GM03348 (cell line): ENCODE results near the gene SPATC1L.
"Not testable (repeated sequence)": the region's sequence is repeated elsewhere in the genome, so short reads cannot be mapped to it uniquely, and the experiment has no call there.

Experiments used
- DNase-seq: peaks from one replicate; pipeline ENCODE4 v3.0.0; 2012; ENCODE audit warnings: low spot score

The SPATC1L gene

DNA sequence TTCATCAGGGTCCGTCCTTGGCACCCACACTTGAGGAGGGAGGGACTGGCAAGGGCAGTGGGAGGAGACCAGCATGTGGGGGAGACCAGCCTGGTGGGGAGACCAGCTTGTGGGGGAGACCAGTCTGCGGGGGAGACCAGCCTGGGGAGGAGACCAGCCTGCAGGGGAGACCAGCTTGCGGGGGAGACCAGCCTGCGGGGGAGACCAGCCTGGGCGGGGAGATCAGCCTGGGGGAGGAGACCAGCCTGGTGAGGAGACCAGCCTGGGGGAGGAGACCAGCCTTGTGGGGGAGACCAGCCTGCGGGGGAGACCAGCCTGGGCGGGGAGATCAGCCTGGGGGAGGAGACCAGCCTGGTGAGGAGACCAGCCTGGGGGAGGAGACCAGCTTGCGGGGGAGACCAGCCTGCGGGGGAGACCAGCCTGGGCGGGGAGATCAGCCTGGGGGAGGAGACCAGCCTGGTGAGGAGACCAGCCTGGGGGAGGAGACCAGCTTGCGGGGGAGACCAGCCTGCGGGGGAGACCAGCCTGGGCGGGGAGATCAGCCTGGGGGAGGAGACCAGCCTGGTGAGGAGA, 836 bp downstream of the SPATC1L start:
- peak; percentile 9 for DNase-seq

DNA sequence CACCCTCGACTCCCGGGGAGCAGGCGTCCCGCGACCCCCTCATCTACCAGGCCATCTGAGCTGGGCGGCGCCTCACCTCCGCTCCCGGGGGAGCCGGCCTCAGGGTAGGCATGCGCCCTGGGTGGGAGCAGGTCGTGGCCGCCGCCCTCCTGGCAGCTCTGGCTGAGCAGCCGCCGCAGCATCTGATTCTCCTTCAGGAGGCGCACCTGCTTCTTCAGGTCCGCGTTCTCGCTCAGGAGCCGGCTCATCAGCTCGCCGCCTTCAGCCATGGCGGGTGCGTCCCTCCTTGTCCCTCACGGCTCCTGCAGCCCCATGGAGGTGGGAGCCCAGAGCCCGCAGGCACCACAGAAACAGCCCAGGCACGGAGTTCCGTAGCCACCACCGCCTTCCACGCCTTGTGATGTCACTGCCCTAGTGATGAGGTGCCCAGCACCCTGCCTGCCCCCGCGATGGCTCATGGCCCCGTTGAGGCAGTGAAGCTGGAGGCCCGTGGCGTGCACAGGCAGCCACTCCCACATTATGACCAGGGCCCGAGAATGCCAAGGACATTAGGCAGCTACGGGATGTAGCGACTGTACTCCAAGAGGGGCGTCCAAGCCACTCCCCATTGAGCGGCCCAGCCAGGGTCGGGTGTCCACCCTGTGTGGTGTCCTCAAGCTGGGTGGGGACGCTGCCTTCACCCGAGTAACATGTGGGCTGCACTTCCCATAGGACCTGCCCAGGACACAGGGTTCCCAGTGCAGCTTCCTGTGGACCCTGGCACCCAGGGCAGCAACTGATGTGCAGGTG, 1.5 kb downstream of the SPATC1L start:
- DNase-seq, result no peak

DNA sequence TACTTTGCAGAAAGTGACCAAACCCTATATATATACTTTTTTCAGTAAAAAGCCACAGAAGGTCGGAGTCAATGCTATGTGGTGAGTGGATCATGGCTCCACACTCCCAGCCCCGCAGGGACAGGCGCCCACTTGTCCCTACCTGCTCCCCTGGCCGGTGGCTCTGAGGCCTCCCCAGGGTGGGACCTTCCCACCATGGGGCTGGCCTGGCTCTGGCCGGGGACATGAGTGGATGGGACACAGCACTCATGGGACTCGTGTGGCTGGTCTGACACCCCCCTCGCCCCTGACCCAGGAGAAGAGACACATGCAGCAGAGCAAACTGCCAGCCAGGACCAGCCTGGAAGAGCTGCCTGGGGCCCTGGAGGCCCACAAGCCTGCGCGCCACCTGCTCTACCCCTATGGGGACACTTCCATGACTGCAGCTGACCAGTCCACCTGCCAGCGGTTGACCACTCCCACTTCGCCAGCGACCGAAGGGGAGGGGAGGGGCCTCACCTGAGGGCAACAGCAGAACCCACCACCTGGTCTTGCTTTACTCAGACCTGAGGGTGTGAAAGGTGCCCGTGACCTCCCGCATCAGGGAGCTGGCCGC, 2.2 kb downstream of the SPATC1L start:
- DNase-seq, result no peak

DNA sequence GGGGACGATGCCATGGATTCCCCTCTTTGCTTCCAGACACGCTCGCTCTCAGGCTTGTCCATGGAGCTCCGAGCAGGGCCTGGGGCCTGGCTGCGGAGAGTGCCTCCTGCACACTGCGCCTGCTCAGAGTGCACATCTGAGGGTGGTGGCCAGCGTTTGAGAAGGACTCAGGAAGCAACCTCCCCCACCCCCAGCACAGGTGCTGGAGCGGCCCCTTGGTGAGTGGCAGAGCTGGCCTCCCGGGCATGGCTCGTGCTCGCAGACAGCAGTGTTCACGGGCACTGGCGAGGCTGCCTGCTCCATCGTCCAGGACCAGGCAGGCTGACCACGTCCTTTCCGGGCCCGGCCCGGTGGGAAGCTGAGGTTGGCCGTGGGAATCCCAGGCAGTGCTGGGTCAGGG, 2.8 kb downstream of the SPATC1L start:
- DNase-seq, result peak; percentile 1

DNA sequence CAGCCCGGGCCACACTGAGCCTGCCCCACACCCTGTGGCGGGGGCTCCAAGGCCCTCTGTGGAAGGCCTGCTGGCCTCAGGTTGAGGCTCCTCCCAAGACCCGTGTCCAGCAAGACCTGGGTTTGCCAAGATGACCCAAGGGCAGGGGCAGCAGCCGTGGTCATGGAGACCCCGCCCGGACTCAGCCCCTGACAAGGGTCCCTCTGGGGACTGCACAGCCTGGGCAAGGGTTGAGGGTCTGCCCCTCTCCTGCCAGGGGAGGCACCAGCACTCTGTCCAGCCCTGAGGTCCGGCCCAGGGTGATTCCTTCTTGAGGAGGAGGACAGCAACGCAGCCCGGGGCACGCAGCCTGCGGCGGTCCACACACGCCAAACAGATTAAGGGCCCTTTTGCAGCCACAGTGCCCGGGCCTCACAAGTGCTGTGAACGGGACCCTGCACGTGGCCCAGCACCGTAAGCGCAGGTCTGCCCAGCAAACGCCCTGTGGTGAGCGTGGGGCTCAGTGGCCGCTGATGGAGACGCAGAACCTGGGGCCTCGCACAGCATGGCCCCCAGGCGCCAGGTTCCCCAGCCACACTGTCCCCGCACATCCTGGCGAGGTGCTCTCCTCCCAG, 3.4 kb downstream of the SPATC1L start:
- DNase-seq, result peak; percentile 1

DNA sequence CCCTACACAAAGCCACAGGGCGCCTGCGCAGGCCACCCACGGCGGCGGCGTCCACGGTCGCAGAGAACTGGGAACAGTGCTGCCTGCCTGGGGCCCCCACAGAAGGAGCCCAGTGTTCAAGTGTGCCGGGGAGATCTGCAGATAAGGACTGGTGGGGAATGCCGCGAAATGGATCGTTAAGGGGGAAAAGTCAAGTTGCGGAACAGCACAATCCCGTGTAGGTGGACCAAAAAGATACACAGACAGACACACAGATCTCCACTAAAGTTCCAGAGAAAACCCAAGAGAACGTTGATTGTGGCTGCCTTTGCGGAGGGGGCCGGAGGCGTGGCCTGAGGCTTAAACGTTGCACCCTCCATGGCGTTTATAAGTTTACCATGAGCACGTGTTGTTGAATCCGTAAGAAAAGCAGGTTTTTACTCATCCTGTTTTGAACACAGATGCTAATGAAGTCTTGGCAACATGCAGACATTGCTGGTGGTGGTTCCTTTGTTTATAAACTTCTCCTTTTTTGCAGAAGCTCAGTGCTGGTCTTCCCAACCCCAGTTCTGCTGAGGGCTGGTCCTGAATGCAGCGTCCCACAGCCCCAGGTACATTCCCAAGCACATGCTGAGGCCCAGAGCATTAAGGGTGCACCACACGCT, 4.1 kb downstream of the SPATC1L start:
- peak; percentile 1 for DNase-seq

DNA sequence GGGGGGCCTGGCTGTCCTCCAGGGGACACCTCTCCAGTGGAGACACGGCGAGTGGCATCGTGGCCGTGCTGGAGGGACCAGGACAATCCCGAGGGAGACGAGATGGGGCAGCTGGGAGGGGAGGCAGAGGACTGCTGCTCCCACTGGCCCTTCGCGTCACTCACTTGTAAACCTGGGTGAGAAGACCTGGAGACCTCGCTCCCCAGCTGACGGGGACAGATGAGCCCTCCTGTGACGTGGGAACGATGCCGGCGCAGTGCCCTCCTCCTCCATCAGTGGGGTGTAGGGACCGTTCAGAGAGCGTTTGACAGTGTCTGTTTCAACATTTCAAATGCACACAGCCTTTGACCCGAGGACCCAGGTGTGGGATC, 4.6 kb downstream of the SPATC1L start:
- no peak for DNase-seq

DNA sequence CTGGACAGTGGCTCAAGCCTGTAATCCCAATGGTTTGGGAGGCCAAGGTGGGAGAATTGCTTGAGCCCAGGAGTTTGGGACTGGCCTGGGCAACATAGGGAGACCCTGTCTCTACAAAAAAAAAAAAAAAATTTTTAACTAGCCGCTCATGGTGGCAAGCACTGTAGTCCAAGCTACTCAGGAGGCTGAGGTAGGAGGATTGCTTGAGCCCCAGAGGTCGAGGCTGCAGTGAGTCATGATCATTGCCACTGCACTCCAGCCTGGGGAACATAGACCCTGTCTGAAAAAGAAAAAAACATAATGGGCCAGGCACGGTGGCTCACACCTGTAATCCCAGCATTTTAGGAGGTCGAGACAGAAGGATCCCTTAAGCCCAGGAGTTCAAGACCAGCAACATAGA, 5.3 kb downstream of the SPATC1L start:
- DNase-seq, result no peak

DNA sequence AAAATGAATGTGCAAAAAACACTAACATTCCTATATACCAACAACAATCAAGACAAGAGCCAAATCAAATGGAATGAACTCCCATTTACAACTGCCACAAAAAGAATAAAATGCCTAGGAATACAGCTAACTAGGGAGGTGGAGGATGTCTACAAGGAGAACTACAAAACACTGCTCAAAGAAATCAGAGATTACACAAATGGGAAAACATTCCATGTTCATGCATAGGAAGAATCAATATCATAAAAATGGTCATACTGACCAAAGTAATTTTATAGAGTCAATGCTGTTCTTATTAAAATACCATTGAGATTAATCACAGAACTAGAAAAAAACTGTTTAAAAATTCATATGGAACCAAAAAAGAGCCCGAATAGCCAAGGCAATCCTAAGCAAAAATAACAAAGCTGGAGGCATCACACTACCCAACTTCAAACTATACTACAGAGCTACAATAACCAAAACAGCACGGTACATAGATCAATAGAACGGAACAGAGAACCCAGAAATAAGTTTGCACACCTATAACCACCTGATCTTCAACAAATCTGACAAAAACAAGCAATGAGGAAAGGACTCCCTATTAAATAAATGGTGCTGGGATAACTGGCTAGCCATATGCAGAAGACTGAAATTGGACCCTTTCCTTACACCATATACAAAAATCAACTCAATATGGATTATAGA, 7.7 kb downstream of the SPATC1L start:
- DNase-seq, result not testable (repeated sequence)

DNA sequence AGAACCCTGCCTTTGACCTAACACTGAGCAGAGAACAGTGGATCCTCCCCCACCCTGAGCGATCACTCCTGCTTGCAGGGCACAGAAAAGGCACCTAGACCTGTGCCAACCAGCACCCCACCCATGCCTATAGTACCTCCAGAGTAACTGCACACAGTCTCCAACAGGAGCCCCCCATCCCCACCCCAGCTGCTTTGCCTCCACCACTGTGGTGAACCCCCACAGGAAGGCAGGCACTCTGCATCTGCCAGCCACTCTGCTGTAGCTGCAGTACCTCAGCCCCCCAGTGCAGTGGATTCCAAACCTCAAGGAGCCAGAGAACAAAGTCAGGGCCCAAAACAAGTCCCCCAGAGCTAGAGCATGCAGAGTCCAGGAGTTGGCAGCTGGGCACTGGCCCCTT, 10.7 kb downstream of the SPATC1L start:
- DNase-seq, result no peak

DNA sequence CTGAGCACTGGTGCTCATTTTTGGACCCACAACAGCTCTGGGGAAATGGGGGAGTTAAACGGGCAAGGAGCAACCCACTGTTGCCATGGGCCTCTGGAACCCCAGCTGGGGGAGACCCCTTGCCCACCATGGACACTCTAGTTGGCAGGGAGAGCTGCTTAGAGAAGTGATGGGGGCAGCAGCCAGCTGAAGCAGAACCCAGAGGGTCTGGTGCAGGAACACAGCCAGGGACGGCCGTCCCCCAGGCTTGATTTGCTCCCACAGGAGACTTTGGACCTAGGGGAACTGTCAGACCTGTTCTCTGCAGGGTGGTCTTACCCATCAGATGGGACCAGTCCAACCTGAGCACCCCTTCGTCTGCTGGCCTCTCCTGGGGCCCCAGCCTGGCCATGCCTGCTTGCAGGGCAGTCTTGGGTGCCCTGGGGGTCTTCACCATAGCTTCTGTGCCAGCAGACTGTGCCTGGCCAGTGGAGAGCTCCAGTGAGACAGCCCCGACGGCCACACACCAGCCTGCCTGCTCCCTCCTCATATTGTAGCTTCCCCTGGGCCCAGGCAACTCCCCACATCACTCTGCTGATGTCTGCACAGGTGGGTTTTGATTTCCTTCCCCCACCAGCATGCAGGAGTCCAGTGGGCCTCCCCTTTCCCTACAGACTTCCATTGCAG, 11.3 kb downstream of the SPATC1L start:
- DNase-seq, result no peak

DNA sequence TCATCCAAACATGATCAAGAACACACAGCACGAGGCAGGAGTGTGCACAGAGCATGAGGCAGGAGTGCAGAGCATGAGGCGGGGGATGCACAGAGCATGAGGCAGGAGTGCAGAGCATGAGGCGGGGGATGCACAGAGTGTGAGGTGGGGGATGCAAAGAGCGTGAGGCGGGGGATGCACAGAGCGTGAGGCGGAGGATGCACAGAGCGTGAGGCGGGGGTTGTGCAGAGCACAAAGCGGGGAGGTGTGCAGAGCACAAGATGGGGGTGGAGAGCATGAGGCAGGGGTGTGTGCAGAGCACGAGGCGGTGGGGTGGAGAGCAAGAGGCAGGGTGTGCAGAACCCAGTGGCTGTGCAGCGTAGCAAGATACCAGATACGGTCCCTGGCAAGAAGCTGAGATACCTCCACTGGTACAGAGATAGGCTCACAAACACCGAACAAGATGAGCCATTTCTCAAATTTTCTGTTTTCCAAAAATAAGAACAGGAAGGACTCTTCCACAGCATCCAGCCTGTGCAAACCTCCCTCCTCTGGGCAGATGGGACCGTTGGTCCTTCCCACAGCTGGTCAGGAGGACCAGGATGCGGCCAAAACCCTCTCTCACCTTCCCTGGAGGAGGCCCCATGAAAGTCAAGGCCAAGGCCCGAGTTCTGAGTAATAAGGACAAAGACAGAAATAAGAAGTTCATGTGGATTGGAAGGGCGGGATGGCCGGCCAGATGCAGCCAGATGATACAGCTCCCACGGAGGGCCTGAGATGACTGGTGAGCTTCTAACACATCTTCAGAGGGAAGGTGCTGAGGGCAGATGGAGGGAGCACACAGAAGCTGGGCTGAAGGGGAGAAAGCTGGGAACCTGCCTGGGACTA, 12.0 kb downstream of the SPATC1L start:
- DNase-seq, result no peak

DNA sequence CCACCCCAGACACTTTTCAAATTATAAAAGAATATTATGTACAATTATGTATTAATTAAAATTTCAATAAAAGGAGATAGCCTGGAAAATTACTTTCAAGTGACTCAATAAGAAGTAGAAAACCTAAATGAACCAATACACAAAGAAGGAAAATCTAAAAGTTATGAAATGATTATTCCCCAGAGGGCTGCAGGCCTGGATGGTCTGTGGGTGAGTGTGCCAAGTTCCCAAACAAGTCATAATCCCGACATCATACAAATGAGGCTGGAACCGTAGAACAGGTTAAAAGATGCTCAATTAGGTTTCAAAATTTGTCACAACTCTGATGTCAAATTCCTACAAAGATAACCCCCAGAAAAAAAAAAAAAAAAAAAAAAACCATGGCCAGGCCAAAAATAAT, 12.7 kb downstream of the SPATC1L start:
- no peak for DNase-seq

DNA sequence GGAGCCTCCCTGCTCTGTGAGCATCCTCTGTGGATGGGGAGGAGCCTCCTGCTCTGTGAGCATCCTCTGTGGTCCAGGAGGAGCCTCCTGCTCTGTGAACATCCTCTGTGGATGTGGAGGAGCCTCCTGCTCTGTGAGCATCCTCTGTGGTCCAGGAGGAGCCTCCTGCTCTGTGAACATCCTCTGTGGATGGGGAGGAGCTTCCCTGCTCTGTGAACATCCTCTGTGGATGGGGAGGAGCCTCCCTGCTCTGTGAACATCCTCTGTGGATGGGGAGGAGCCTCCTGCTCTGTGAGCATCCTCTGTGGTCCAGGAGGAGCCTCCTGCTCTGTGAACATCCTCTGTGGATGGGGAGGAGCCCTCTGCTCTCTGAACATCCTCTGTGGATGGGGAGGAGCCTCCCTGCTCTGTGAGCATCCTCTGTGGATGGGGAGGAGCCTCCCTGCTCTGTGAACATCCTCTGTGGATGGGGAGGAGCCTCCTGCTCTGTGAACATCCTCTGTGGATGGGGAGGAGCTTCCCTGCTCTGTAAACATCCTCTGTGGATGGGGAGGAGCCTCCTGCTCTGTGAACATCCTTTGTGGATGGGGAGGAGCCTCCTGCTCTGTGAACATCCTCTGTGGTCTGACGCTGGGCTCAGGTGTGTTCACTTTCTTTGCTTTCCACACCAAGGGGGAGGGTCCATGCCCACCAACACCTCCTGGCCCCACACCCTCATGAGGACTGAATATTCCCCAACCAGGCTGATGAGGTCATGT, 13.6 kb downstream of the SPATC1L start:
- not testable (repeated sequence) for DNase-seq

DNA sequence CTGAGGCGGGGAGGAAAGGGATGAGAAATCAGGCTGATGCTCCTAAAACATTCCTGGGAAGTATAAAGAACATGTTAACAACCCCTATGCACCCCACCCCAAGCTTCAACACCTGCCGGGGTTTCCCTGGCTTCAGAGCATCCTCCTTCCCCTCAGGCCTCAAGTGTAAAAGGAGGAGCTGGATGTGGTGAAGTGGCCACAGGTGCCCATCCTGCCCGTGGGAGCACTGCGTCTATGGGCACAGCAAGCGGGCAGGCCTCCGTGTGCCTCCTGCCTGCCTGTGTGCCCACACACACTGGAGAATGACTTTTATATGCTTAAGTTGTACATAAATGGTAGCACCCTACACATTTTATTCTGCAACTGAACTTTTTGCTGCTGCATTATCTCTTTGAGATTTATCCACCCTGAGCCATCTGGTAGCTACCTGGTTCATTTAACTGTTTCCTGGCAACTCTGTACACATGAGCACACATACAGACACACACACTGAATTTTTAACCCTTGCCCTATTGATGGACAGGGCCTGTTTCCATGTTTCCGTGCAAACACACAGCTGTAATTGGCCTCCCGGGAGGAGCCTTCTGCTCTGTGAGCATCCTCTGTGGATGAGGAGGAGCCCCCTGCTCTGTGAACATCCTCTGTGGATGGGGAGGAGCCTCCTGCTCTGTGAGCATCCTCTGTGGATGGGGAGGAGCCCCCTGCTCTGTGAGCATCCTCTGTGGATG, 15.4 kb downstream of the SPATC1L start:
- DNase-seq, result no peak

DNA sequence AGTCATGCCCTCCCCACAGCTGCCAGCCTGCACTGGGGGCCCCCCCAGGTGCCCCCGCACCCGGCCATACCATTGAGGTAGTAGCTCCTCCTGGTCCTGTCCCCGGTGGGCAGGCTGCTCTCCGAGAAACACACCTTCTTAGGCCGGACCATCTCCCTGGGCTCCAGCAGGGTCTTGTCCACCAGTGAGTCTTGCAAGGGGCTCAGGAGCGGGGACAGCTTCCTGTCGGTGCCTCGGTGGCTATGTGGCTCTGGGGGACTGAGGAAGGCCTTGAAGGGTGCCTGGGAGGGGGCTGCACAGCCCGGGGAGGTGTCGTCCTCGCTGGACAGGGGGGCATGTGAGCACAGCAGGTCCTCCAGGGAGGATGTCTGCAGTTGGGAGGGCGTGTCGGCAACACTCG, 16.0 kb downstream of the SPATC1L start:
- no peak for DNase-seq

DNA sequence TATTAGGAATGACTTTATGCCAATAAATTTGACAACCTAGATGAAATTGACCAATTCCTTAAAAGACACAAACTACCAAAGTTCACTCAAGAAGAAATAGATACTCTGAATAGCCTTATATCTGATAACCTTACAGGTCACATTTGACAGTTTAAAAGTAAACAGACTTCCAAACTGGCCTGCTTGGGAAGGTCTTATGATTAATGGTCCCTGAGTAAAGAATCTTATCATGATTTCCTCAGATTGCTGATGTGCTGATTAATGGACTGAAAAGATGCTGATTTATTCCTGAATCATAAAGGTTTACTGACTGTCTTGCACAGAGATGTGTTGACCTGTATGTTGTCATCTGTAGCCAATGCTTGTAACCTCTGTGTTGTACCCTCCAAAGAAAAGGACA, 19.2 kb downstream of the SPATC1L start:
- no peak for DNase-seq

DNA sequence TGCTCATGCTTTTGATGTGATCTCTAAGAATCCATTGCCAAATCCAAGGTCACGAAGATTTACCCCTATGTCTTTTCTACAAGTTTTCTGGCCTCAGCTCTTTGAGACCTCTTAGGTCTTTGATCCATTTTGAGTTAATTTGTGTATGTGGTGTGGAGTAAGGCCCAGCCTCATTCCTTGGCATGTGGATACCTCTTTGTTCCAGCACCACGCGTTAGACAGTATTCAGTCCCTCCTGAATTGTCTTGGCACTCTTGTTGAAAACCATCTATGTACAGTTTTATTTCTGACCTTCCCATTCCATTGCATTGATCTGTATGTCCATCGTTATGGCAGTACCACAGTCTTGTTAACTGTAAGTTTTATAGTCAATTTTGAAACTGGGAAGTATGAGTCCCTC, 20.9 kb downstream of the SPATC1L start:
- DNase-seq, result no peak
